ENCODE measurements around the gene SLC35G6.
"Not testable (repeated sequence)": the region's sequence is repeated elsewhere in the genome, so short reads cannot be mapped to it uniquely, and the experiment has no call there.

The SLC35G6 gene

DNA sequence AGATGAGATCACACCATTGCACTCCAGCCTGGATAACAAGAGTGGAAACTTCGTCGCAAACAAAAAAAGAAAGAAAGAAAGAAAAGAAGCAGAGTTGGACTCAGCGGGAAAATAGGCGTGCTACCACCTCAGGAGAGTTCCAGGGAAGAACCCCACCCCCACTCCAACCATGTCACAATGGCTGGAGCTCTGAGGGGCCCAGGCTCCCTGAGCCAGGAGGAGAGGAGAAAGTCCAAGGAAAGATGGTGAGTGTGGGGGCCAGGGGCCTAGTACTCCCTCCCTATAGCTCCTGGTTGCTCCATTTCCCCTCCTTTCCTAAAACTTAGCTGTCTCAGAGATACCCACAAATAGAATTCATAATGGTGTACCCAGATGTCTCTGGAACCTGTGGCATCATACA is at the start of gene SLC35G6:
SLC35G6 (plus strand) TSS at position 172 of the 400 bp plus-strand sequence; CDS start at position 243, 71 bp downstream.
- DNase-seq (ENCODE audit: low read depth) = not testable (repeated sequence)

DNA sequence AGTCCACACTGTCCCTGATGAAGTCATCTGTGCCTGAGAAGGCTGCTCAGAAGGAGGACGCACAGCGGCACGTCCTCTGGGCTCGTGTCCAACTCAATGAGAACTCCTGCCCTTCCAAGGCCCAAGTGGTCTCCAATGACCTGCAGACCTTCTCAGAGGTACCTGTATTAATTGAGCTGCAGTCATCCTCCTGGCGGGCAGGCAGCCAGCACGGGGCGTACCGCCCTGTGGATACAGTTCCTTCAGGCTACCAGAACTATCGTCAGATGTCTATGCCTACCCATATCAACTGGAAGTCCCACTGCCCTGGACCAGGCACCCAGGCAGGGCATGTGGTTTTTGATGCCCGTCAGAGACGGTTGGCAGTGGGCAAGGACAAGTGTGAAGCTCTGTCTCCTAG is 49.0 kb upstream of the SLC35G6 start:
- no peak for DNase-seq (ENCODE audit: low read depth)

DNA sequence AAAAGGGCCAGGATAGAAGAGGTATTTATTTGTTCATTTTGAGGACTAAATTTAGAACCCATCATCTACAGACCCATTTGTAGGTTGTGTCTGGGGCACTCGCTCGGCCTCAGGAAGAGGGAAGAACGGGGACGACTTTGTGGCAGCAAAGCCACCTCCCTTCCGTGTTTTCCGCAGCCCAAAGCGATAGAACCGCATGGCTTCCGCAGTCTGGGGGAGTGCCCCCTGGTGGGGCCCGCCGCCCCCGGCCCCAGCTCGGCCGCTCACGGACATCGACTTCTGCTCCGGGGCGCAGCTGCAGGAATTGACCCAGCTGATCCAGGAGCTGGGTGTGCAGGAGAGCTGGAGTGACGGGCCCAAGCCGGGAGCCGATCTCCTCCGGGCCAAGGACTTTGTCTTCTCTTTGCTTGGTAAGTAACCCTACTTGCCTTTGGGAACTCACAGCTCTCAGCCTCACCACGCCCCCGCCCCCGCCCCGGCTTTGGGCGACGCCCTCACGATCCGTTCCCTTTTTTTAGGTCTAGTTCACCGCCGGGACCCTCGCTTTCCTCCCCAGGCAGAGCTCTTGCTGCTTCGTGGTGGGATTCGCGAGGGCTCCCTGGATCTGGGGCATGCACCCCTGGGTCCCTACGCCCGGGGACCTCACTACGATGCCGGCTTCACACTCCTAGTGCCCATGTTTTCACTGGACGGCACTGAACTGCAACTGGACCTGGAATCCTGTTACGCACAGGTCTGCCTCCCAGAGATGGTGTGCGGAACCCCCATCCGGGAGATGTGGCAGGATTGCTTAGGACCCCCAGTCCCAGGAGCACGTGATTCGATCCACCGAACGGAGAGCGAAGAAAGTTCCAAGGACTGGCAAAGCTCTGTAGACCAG is 45.3 kb upstream of the SLC35G6 start:
- DNase-seq (ENCODE audit: low read depth) = no peak

DNA sequence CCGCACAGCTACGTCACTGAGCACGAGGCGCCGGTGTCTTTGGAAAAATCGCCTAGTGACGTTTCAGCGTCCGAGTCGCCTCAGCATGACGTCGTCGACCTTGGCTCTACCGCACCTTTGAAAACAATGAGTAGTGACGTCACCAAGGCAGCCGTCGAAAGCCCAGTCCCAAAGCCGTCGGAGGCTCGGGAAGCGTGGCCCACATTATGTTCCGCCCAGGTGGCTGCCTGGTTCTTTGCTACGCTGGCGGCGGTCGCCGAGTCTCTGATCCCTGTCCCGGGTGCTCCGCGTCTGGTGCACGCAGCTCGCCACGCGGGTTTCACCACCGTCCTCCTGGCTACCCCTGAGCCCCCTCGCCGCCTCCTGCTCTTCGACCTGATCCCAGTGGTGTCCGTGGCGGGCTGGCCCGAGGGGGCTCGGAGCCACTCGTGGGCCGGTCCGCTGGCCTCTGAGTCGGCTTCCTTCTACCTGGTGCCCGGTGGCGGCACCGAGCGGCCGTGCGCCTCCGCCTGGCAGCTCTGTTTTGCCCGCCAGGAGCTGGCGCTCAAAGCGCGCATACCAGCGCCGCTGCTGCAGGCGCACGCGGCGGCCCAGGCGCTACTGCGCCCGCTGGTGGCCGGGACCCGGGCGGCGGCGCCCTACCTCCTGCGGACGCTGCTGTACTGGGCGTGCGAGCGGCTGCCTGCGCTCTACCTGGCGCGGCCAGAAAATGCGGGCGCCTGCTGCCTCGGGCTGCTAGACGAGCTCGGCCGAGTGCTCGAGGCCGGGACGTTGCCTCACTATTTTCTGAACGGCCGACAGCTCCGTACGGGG is 44.5 kb upstream of the SLC35G6 start:
- no peak for DNase-seq (ENCODE audit: low read depth)

DNA sequence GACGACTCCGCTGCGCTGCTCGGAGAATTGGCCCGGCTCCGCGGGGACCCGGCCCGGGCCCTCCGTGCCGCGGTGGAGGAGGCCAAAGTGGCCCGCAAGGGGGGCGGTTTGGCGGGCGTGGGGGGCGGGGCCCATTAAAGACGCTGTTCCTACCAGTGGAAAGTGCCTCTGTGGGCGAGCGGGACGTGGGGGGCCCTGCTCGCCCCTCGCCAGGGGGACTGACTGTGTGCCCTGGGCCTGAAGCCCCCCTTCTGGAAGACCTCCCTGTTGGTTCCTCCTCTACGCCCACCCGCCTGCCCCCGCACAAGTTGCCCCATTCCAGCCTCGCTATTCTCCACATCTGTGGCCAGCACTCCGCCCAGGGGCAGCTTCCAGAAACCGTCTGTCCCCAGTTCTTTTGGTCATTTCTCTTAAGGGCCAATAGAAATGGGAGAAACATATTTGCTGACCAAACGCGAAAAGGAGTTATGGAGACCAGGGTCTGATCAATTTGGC is 43.8 kb upstream of the SLC35G6 start:
- DNase-seq (ENCODE audit: low read depth) = no peak

DNA sequence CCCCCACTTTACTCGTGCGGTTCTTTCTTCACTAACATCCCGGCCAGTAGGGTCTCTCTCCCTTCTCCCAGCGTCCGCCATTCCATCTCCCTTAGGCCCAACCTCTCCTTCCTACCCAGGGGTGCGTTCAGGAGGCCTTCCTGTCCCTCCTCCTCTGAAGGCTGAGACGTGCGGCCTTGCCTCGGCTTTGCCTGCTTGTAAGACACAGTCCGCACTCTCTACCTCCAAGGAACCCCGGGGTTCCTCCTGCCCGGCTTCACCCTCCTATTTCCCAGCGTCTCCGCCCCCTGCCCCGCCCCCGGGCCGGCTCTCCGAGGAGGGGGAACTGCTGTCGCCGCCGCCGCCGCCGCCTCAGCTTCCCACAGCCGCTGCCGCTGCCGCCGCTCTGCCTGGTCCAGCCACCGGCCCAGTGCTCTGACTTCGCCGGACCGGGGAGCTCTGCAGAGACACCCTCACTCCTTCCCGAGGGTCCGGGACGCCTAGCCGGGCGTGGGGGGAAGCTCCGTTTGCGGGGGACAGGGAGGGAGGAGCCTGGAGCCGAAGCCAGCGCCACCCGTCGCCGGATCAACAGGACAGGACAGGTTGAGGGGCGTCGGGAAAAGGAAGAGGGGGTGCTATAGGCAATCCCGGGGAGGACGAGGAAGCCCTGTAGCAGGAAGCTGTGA is 43.2 kb upstream of the SLC35G6 start:
- no peak for DNase-seq (ENCODE audit: low read depth)

DNA sequence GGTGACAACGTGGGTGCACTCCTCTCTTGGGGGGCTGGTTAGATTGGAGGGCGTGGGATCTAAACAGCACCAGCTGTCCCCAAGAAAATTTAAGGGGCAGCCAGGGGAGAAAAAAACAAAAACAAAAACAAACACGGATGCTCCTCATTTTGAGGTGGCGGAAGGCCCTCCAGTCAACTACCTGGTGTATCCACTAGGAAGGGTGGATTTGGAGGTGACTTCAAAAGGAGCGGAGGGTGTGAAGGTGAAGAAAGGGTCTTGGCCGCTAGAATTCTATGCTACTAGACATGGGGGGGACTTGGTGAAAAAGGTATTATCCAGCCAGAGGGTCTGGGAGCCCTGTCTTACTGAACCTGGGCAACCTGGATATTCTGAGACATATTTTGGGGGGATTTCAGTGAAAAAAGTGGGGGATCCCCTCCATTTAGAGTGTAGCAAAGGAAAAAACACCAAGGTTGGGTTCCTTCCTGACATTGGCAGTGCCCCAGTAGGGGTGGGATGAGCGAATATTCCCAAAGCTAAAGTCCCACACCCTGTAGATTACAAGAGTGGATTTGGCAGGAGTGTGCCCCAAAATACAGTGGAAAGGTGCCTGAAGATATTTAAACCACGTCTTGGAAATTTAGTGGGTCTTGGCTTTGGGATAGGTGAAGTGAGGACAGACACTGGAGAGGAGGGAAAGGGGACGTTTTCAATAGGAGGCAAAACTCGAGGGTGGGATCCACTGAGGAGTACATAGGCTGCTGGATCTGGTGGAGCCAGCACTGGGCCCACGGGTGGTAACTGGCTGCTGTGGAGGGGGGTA is 42.4 kb upstream of the SLC35G6 start:
- DNase-seq (ENCODE audit: low read depth) = no peak

DNA sequence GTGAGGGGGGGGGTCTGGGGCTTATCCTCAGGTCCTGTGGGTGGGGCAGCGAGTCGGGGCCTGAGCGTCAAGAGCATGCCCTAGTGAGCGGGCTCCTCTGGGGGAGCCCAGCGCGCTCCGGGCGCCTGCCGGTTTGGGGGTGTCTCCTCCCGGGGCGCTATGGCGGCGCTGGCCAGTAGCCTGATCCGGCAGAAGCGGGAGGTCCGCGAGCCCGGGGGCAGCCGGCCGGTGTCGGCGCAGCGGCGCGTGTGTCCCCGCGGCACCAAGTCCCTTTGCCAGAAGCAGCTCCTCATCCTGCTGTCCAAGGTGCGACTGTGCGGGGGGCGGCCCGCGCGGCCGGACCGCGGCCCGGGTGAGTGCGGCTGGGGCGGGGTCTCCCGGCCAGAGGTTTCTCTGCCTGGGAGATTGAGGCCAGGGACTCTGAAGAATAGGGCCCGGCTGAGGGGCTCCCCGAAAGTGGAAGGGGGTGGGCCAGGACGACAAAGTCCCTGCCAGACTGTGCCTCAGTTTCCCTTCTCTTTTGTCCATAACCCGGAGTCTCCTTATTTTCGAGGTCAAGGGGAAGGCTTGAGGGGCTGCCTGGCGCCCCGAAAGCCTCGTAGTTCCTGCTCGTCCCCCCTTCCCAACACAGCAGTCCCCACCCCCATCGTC is 41.7 kb upstream of the SLC35G6 start, which contains the start of gene FGF11:
FGF11 (plus strand) TSS at position 51 of the 651 bp plus-strand sequence; CDS start at position 160, 109 bp downstream.
- DNase-seq (ENCODE audit: low read depth) = no peak

DNA sequence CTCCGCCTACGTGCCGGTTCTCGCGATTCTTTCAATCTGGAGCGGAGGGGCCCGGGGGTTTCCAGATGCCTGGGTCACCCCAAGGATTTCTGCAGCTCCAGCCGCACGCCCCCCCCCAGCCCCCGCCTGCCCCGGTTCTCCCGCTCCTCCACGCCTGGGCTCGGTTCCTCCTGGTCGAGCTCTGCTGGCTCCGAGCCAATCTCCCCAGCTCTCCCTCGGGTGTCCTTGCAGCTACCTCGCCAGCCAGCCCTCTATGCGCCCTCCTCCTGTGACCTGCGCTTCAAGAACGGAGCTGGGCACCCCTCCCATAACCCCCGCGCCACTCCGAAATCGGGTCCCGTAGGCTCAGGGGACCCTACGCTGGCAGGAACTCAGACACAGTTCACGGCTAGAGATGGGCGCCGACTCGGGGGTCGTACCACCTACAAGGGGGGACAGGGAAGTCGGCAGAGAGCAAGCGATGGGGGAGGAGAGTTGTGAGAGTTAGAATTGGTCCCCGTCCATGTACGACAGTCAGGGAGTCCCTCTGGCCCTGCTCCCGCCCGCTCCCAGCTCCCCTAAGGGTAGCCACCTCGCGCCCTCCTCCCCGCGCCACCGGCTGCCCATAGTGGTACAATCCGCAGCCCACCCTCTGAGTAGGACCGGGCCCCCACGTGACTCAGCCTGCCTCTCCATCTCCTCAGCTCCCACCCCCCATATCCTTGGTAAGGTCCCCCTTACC is 41.0 kb upstream of the SLC35G6 start:
- no peak for DNase-seq (ENCODE audit: low read depth)

DNA sequence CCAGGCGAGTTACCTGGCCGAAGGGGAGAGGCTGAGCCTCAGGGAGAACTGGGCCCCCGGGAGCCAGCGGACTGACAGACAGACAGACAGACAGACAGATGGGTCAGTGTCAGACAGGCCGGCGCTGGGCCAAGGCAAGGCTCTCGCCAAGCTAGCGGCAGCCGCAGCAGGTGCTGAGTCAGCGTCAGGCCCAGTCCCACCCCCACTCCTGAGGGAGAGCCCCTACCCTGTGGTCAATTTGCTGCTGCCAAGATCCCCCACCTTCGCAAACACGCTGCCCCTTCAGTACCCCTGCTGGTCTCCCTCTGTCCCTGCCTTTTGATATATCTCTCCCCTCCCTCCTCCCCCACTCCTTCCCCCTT is 40.4 kb upstream of the SLC35G6 start:
- DNase-seq (ENCODE audit: low read depth) = no peak

DNA sequence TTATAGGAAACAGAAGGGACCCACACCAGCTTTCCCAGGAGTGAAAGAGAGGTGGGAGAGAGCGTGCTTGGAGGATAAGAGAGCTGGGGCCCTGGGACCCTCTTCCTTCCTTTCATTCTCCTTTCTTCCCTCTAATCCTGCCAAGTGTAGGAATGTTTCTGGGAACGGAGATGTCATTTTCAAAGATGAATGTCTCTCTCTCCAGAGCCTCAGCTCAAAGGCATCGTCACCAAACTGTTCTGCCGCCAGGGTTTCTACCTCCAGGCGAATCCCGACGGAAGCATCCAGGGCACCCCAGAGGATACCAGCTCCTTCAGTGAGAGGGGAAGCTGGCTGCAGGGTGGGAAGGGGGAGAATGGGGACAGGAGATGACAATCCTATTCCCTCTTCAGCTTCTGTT is 40.0 kb upstream of the SLC35G6 start:
- no peak for DNase-seq (ENCODE audit: low read depth)

DNA sequence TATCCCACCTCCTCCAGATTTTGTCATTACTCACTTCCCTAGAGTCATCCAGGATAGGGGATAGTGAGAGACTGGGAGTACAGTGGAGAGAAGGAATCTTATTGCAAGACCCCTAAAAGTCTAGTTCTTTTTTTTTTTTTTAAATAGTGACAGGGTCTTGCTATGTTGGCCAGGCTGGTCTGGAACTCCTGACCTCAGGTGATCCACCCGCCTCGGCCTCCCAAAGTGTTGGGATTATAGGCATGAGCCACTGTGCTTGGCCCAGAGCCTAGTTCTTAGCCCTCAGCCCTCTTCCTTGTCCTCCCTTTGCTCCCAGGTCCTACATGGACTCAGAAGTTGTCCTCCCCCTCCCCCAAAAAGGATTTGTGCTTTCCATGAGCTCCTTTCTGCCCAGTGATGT is 39.1 kb upstream of the SLC35G6 start:
- DNase-seq (ENCODE audit: low read depth) = no peak

DNA sequence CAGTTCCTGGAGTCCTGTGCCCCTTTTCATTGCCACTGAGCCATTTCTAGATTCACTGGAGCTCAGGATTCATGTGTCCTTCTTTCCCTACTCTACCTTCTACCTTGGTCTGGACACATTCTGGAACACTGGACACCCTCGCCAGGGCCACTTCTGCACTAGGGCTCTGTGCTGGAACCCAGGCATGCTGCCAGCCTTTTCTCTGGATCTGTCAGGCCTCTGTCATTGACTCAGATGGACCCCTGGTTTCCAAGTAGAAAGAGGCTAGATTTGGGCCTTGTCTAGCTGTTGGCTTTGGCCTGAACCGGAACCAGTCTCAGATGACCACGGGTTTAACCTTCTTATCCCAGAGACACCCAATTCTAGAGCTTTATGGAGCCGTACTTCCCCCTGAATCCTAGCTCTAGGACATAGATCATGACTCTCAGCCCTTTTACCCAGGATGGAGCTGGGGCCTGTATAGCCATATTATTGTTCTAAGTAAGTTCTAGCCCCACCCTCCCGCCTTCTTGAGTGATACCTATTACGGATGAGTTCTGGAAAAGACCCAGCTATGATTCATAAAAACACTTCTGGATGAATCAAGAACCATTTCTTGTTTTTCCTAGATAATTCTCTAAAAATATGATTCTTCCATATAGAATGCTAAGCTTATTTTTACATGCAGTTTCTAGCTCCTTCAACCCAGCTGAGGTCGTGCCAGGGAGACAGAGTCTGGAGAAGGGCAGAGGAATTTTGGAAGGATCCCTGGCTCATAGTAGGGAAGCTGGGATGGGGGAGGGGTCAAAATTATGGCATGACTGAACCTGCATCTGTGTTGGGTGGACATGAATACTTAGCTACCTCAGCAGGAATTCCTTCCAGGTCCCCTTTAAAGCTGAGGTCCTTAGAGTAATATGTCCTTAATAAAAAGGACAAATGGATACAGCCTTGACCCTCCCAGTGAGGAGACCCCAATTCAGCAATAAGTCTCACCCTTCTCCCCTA is 37.5 kb upstream of the SLC35G6 start:
- no peak for DNase-seq (ENCODE audit: low read depth)

DNA sequence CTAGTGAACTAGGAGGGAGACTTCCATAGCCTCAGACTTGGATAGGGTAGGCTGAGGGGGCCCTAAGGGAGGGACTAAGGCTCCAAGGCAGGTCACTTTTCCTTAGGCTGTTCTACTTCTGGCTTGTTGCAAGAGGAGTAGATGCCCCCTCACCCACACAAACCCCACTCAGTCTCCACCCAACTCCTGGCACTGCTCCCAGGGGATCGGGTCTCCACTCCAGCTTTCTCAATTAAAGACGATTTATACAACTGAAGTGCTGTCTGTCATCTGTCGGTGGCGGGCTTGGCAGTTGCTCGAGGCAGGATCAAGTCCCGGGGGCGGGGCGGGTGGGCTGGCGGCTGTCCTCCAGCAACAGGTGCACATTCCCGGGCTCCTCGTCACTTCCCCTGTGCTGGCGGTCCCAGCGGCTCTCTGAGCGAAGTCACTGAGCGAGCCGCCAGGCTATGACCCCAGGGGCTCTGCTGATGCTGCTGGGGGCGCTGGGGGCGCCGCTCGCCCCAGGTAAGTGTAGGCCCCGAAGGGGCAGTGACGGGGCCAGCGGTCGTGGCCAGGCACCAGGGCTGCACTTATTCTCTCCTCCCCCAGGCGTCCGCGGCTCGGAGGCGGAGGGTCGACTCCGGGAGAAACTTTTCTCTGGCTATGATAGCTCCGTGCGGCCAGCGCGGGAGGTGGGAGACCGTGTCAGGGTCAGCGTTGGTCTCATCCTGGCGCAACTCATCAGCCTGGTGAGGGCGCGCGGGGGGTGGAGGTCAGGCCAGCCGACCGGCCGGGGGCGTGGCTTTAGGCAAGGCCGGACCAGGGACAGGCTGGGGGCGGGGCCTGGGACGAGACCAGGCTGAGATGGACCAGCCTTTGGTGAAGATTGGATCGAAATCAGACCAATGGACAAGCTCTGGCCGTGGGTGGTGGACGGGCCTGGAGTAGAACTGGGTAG is 36.3 kb upstream of the SLC35G6 start, which contains the start of gene CHRNB1:
CHRNB1 (plus strand) TSS at position 380 of the 937 bp plus-strand sequence; CDS start at position 447, 67 bp downstream.
- DNase-seq (ENCODE audit: low read depth) = no peak

DNA sequence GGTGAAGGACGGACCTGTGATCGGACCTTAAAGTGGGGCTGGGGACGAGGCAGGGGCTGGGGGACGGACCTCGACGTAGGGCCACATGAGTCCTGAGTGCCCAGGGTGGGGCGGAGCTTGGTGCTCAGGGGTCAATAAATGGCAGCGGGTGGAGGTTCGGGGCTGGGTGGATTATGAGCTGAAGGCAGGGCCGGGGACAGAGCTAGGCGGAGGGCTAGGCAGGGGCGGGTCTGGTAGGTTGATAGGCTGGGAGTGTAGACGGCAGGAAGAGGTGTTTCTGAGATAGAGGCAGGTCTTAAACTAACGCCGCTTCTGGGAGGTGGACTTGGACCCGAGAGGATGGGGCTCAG is 35.7 kb upstream of the SLC35G6 start:
- DNase-seq (ENCODE audit: low read depth) = no peak

DNA sequence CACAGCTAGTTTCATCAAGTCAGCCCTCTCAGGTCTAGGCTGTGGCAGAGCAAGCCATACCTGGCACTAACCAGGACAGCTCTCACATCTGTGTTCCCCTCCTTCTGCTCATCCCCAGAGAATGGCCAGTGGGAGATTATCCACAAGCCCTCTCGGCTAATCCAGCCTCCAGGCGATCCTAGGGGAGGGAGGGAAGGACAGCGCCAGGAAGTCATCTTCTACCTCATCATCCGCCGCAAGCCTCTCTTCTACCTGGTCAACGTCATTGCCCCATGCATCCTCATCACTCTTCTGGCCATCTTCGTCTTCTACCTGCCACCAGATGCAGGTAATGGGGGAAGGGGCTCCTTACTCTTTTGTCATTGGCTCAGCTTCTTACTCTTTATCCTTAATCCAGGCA is 32.8 kb upstream of the SLC35G6 start:
- DNase-seq (ENCODE audit: low read depth) = no peak

DNA sequence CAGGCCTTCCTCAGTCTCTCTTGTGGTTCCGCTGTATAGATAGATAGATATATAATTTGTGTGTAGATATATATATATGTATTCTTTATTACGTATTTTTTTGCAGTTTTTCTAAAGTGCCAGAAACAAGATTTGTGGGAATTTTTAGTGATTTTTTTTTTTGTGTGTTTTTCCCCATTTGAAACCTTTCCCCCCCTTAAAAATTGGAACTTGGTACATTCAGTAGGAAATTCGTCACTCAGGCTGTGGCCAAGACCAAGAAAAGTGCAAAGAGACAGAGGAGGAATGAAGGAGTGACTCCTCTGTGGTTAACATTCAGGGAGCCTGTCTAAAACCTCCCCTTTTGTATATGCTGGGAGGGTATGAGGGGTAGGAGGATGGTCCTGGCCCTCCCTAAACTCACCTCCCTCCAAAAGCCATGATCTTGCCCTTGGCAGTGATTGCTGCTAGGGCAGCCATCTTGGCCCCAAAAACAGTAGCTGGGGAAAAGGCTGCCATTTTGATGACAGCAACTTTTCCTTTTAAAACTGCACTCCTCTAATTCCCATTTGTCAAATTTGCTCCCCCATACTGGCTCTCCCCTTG is 21.2 kb upstream of the SLC35G6 start:
- no peak for DNase-seq (ENCODE audit: low read depth)

All from HS-5 (cell line).